SK-N-SH (cell line): Measurements from ENCODE around the gene KCNH4. TPM values are rescaled to one million over a fixed set of nuclear protein-coding genes. Genes with fewer than 3 reads are reported as not detected.

Source experiments
- CTCF ChIA-PET: fragments of 300-600, 350-600 bp; formaldehyde crosslinking; extraction: SDS; loops from one replicate; lab custom pipeline; 2021; lab: Yijun Ruan, JAX
- POLR2A ChIA-PET: fragments of 350-600 bp; sonication (Branson Sonifier 250); formaldehyde crosslinking; extraction: SDS; loops from one replicate; lab custom pipeline; 2020; ENCODE audit warnings: antibody characterized with exemption, inconsistent platforms; lab: Yijun Ruan, JAX
- DNase-seq: peaks from one replicate; pipeline ENCODE4 v3.0.0; 2012
- H2AFZ ChIP-seq: fragments of 200-600 bp; sonication (generic); 2 replicates; pipeline ENCODE4 v1.8.1; 2016; ENCODE audit warnings: antibody characterized with exemption, mild to moderate bottlenecking, low read depth
- H3F3A ChIP-seq: fragments of 200-600 bp; sonication (generic); replicated peaks from 2 replicates; pipeline ENCODE3; 2016; ENCODE audit warnings: antibody characterized with exemption, mild to moderate bottlenecking; ENCODE audit not compliant: insufficient read depth
- H3K27ac ChIP-seq, 2 experiments: fragments of 200-500 bp in 1 of 2; fragments of 200-600 bp in 1 of 2; sonication (Bioruptor generic) in 1 of 2; sonication (generic), shearing (Covaris generic) in 1 of 2; 2 replicates each; pipeline versions ENCODE4 v1.5.1 to v1.6.1; 2014 to 2016; ENCODE audit warnings: low read depth in 2 of 2, inconsistent platforms in 1 of 2, low read length in 1 of 2, mild to moderate bottlenecking in 1 of 2, mixed read lengths in 1 of 2
- H3K27me3 ChIP-seq: fragments of 200-600 bp; sonication (generic), shearing (Covaris generic); 2 replicates; pipeline ENCODE4 v1.6.1; 2016; ENCODE audit warnings: mixed run types; ENCODE audit not compliant: insufficient read depth
- H3K36me3 ChIP-seq, 2 experiments: fragments of 200-500 bp in 1 of 2; fragments of 200-600 bp in 1 of 2; sonication (Bioruptor generic) in 1 of 2; sonication (generic) in 1 of 2; replicated peaks in 1 of 2; 2 replicates each; pipeline versions ENCODE3 to v1.5.1; 2014 to 2016; ENCODE audit warnings: low read length in 1 of 2, mild to moderate bottlenecking in 1 of 2; ENCODE audit not compliant: insufficient read depth in 2 of 2, control insufficient read depth in 1 of 2
- H3K4me1 ChIP-seq, 2 experiments: fragments of 200-500 bp in 1 of 2; fragments of 200-600 bp in 1 of 2; sonication (Bioruptor generic) in 1 of 2; sonication (generic), shearing (Covaris generic) in 1 of 2; 2 replicates each; pipeline versions ENCODE4 v1.5.1 to v1.6.1; 2014 to 2016; ENCODE audit warnings: low read depth in 1 of 2, low read length in 1 of 2, mixed run types in 1 of 2; ENCODE audit not compliant: insufficient read depth in 2 of 2, control insufficient read depth in 1 of 2
- H3K4me2 ChIP-seq: fragments of 200-600 bp; sonication (generic), shearing (Covaris generic); 2 replicates; pipeline ENCODE4 v1.6.1; 2017; ENCODE audit warnings: mixed run types
- H3K4me3 ChIP-seq, 2 experiments: fragments of 200-500 bp in 1 of 2; fragments of 200-600 bp in 1 of 2; sonication (Bioruptor generic) in 1 of 2; sonication (generic), shearing (Covaris generic) in 1 of 2; 2 replicates each; pipeline versions ENCODE4 v1.5.1 to v1.8.1; 2014 to 2016; ENCODE audit warnings: low read depth in 2 of 2, inconsistent platforms in 1 of 2, low read length in 1 of 2, mild to moderate bottlenecking in 1 of 2, mixed read lengths in 1 of 2, moderate library complexity in 1 of 2
- H3K79me2 ChIP-seq: fragments of 200-600 bp; sonication (generic); 2 replicates; pipeline ENCODE4 v1.8.1; 2017; ENCODE audit warnings: mild to moderate bottlenecking; ENCODE audit not compliant: insufficient read depth
- H3K9ac ChIP-seq: fragments of 200-600 bp; sonication (generic); 2 replicates; pipeline ENCODE4 v1.6.1; 2017; ENCODE audit warnings: mixed run types
- H3K9me2 ChIP-seq: fragments of 200-600 bp; sonication (generic); 2 replicates; pipeline ENCODE4 v1.6.1; 2017; ENCODE audit warnings: mixed run types
- H3K9me3 ChIP-seq: fragments of 200-600 bp; sonication (generic); 2 replicates; pipeline ENCODE4 v1.6.1; 2017; ENCODE audit warnings: mixed run types, mild to moderate bottlenecking, moderate library complexity
- H4K20me1 ChIP-seq: fragments of 200-600 bp; sonication (generic); 2 replicates; pipeline ENCODE4 v1.6.1; 2017; ENCODE audit warnings: mild to moderate bottlenecking, mixed run types; ENCODE audit not compliant: insufficient read depth
- ELF1 ChIP-seq: IDR thresholded peaks from 2 replicates; pipeline ENCODE4 v1.4.0; 2012
- EZH2phosphoT487 ChIP-seq: fragments of 200-600 bp; sonication (generic); IDR thresholded peaks from 2 replicates; pipeline ENCODE4 v1.6.1; 2017; ENCODE audit warnings: low read depth, mixed run types, mild to moderate bottlenecking, antibody characterized with exemption, moderate library complexity, borderline replicate concordance
- FOXJ3 ChIP-seq: sonication (generic); formaldehyde crosslinking; IDR thresholded peaks from 2 replicates; pipeline ENCODE4 v1.5.1; 2020; ENCODE audit warnings: mild to moderate bottlenecking, missing genetic modification reagents
- FOXM1 ChIP-seq: IDR thresholded peaks from 2 replicates; pipeline ENCODE4 v1.4.0; 2012; ENCODE audit warnings: low read depth, mild to moderate bottlenecking
- GABPA ChIP-seq: IDR thresholded peaks from 2 replicates; pipeline ENCODE4 v1.4.0; 2012; ENCODE audit warnings: low read depth, mild to moderate bottlenecking
- MEF2A ChIP-seq: IDR thresholded peaks from 2 replicates; pipeline ENCODE4 v1.4.0; 2012; ENCODE audit warnings: low read depth, borderline replicate concordance
- MXI1 ChIP-seq: IDR thresholded peaks from 2 replicates; pipeline ENCODE4 v1.6.1; 2012; ENCODE audit warnings: mild to moderate bottlenecking, low read depth, low read length, improper control_type of control experiment
- NFIC ChIP-seq: IDR thresholded peaks from 2 replicates; pipeline ENCODE4 v1.4.0; 2012; ENCODE audit warnings: borderline replicate concordance
- POLR2AphosphoS5 ChIP-seq: IDR thresholded peaks from 2 replicates; pipeline ENCODE4 v1.6.1; 2012; ENCODE audit warnings: low read depth, low read length
- YY1 ChIP-seq: IDR thresholded peaks from 2 replicates; pipeline ENCODE4 v1.4.0; 2012; ENCODE audit warnings: low read depth, mild to moderate bottlenecking
- WGBS: methylation state at CpG from one replicate; pipeline ENCODE4 v1.1.6; 2017; ENCODE audit warnings: low lambda C conversion rate; 5-methylcytosine and 5-hydroxymethylcytosine counted together
- polyA plus RNA-seq, 3 experiments: library from polyadenylated mRNA; depleted of rRNA; stranded (reverse); fragments of >200 nt; gene quantifications; 2 replicates each; pipeline ENCODE4 v1.2.3, GENCODE V29; 2012
- TF ChIP-seq, protein P1 (sequence below): fragments of 200-600 bp; sonication (generic); IDR thresholded peaks from 2 replicates; pipeline ENCODE4 v1.6.1; 2017; ENCODE audit warnings: antibody characterized with exemption, mild to moderate bottlenecking, moderate library complexity
- TF ChIP-seq, protein P2 (sequence below): IDR thresholded peaks from 2 replicates; pipeline ENCODE4 v1.4.0; 2012; ENCODE audit warnings: low read depth

The KCNH4 gene
- polyA plus RNA-seq, 1 of the 3 experiments (the other 2 are of a cell fraction), result 0.46 TPM

DNA sequence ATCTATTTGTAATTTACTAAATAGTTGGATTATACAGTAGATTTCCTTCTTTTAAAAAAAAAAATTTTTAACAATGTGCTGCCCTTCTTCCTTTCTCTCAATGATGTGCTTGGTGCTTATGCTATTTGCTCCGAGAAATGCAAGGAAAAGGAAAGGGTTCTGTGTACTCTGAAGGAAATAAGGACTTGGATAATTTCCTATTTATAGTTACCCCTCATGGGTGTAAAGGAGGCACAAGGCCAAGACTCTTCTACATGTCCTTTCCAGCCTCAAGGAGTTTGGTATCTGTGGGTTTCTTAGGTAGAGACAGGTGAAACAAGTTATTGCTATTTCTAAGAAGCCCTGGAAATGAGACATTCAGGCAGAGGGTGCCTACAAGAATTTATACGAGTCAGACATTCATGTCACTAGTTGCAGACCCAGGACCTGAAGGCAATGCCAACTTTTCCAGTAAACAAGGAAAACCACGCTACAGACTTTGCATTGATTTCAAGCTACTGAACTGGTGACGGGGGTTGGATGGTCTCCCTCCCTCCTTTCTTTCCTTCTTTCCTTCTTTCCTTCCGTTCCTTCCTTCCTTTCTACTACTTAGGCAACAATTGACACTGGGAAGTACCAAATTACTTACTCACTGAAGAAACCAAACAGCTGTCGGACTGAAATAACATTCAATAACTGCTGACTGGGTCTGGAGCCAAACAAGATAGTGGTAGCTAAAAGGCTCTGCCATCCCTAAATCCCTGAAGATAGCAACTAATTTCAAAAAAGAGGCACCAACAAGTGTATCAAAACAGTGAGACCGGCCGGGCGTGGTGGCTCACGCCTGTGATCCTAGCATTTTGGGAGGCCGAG is 47.1 kb upstream of the KCNH4 start:
- Histone ChIP-seq H3K27me3 (no peaks in the 10 kb centered on the region), H4K20me1 (no peaks in the 10 kb centered on the region), H3K4me2 (no peak overlapping the region), H3K9me3 (no peaks in the 10 kb centered on the region), H3K9ac (no peak overlapping the region), H3F3A (peaks cover 16% of the 10 kb centered on the region), H3K9me2 (no peaks in the 10 kb centered on the region), H3K27ac (no peak overlapping the region), H3K4me1 (no peaks in the 10 kb centered on the region), H3K36me3 (peaks cover 1 to 32% of the 10 kb centered on the region in 2 experiments), H2AFZ (no peak overlapping the region), H3K4me3 (no peak overlapping the region), H3K79me2 (peaks cover 7% of the 10 kb centered on the region)
- CTCF ChIA-PET, result interaction anchor here (0.5 to 1.1 kb wide), 2 partner anchors 15 to 36 kb away, joined by 3 read pairs; no protein-coding TSS in a partner anchor
- no peak for DNase-seq
- WGBS, result 89% methylated on average over 11 of the region's 11 CpGs
- TF ChIP-seq, protein P1, sequence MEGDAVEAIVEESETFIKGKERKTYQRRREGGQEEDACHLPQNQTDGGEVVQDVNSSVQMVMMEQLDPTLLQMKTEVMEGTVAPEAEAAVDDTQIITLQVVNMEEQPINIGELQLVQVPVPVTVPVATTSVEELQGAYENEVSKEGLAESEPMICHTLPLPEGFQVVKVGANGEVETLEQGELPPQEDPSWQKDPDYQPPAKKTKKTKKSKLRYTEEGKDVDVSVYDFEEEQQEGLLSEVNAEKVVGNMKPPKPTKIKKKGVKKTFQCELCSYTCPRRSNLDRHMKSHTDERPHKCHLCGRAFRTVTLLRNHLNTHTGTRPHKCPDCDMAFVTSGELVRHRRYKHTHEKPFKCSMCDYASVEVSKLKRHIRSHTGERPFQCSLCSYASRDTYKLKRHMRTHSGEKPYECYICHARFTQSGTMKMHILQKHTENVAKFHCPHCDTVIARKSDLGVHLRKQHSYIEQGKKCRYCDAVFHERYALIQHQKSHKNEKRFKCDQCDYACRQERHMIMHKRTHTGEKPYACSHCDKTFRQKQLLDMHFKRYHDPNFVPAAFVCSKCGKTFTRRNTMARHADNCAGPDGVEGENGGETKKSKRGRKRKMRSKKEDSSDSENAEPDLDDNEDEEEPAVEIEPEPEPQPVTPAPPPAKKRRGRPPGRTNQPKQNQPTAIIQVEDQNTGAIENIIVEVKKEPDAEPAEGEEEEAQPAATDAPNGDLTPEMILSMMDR, result no peak
- no peak for TF ChIP-seq POLR2AphosphoS5
- no peak for TF ChIP-seq EZH2phosphoT487
- no peak for TF ChIP-seq MXI1
- no peak for TF ChIP-seq YY1
- no peak for TF ChIP-seq FOXM1
- no peak for TF ChIP-seq MEF2A
- TF ChIP-seq GABPA, result no peak
- no peak for TF ChIP-seq FOXJ3
- no peak for TF ChIP-seq ELF1
- POLR2A ChIA-PET, result no interaction called here

DNA sequence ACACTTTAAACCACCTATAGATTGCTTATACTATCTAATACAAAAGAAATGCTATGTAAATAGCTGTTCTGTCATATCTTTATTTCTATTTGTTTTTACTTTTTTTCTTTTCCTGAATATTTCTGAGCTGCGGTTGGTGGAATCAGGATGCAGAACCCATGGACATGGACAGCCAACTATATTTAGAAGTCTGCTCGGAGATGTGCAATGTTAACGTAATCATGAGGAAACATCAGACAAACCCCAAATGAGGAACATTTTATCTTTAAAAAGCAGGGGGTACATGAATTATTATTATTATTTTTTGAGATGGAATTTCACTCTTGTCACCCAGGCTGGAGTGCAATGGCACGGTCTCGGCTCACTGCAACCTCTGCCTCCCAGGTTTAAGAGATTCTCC is 44.7 kb upstream of the KCNH4 start:
- Histone ChIP-seq H3K9ac (no peak overlapping the region), H3K27ac (no peak overlapping the region), H3K4me2 (no peak overlapping the region), H3K79me2 (no peaks in the 10 kb centered on the region), H3K4me1 (no peaks in the 10 kb centered on the region), H3K36me3 (peaks cover 3 to 28% of the 10 kb centered on the region in 2 experiments), H3K4me3 (no peak overlapping the region), H3F3A (peaks cover 16% of the 10 kb centered on the region), H2AFZ (no peak overlapping the region), H3K9me3 (no peaks in the 10 kb centered on the region), H3K27me3 (no peaks in the 10 kb centered on the region), H4K20me1 (no peaks in the 10 kb centered on the region), H3K9me2 (no peaks in the 10 kb centered on the region)
- POLR2A ChIA-PET, result no interaction called here
- DNase-seq, result no peak
- 97% methylated on average over 5 of the region's 5 CpGs for WGBS
- TF ChIP-seq, protein P2, sequence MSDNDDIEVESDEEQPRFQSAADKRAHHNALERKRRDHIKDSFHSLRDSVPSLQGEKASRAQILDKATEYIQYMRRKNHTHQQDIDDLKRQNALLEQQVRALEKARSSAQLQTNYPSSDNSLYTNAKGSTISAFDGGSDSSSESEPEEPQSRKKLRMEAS, result no peak
- no peak for TF ChIP-seq MXI1
- no peak for TF ChIP-seq YY1
- TF ChIP-seq NFIC, result no peak
- CTCF ChIA-PET, result no interaction called here
